ENCODE results near the gene DENND1A. TPM values are rescaled to one million over a fixed set of nuclear protein-coding genes. Genes with fewer than 3 reads are reported as not detected.

DENND1A gene
- total RNA-seq, 1 experiment from 2014 or later = 23.5 TPM

DNA sequence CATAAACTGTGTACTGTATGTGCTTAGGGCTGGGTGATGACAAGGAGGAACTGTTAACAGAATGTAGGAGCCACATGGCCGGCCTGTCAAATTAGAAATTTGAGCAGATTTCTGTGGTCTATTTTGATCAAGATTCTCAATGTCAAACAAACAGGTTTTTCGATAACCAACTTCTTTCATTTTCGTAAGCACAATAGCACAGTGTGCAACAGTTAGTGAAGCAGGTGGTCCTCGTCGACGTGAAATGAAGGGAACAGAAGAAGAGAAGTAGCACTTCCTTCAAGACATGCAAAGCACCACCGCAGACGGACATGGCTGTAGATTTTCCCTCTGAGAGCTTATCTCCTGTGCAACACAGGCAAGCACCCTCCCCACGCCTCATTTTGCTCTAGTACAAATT lies 321.8 kb downstream of the DENND1A start (continued):
- TF ChIP-seq, protein P1, sequence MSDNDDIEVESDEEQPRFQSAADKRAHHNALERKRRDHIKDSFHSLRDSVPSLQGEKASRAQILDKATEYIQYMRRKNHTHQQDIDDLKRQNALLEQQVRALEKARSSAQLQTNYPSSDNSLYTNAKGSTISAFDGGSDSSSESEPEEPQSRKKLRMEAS (CRISPR knock-in tag; IDR thresholded peaks at IDR 0.05) = no peak
- TF ChIP-seq NFATC4 (CRISPR knock-in tag; IDR thresholded peaks at IDR 0.05) (no peak), FOXP4 (CRISPR knock-in tag; IDR thresholded peaks at IDR 0.05) (no peak), SMAD3 (CRISPR knock-in tag; IDR thresholded peaks at IDR 0.05; ENCODE audit: borderline replicate concordance) (no peak), ZNF263 (CRISPR knock-in tag; IDR thresholded peaks at IDR 0.05; ENCODE audit: low read depth) (no peak)
- TF ChIP-seq, protein P2, sequence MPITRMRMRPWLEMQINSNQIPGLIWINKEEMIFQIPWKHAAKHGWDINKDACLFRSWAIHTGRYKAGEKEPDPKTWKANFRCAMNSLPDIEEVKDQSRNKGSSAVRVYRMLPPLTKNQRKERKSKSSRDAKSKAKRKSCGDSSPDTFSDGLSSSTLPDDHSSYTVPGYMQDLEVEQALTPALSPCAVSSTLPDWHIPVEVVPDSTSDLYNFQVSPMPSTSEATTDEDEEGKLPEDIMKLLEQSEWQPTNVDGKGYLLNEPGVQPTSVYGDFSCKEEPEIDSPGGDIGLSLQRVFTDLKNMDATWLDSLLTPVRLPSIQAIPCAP (CRISPR knock-in tag; IDR thresholded peaks at IDR 0.05) = no peak

DNA sequence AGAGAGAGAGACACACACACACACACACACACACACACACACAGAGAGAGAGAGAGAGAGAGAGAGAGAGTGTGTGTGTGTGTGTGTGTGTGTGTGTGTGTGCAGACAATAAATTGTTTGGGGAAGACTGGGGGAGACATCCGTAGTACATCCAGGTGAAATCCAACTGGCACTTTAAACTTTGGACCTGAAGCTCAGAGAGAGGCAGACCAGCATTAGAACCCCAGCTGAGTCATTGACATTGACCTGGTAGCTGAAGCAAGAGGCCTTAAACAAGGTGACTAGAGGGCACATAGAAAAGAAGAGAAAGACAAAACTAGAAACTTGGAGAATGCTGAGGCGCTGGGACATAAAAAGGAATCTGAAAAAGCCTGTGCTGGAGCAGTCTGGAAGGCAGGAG lies 322.4 kb downstream of the DENND1A start:
- Mint-ChIP-seq H3K4me1 (no peaks in the 10 kb centered on the region), H3K9me3 (no peaks in the 10 kb centered on the region), H3K36me3 (no peaks in the 10 kb centered on the region), H3K27ac (no peak overlapping the region; the same call in 1 of the 2 replicates), H3K27me3 (ENCODE audit: low read depth) (no peaks in the 10 kb centered on the region), H3K4me3 (no peak overlapping the region)
- no peak for DNase-seq (ENCODE audit: low spot score)
- no peak for TF ChIP-seq ZMAT4 (CRISPR knock-in tag; IDR thresholded peaks at IDR 0.05)
- no peak for TF ChIP-seq KAT7 (CRISPR knock-in tag; IDR thresholded peaks at IDR 0.05; ENCODE audit: borderline replicate concordance)
- TF ChIP-seq, protein P3, sequence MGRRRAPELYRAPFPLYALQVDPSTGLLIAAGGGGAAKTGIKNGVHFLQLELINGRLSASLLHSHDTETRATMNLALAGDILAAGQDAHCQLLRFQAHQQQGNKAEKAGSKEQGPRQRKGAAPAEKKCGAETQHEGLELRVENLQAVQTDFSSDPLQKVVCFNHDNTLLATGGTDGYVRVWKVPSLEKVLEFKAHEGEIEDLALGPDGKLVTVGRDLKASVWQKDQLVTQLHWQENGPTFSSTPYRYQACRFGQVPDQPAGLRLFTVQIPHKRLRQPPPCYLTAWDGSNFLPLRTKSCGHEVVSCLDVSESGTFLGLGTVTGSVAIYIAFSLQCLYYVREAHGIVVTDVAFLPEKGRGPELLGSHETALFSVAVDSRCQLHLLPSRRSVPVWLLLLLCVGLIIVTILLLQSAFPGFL (CRISPR knock-in tag; IDR thresholded peaks at IDR 0.05; ENCODE audit: borderline replicate concordance) = no peak
- no peak for TF ChIP-seq HMGA2 (CRISPR knock-in tag; IDR thresholded peaks at IDR 0.05)
- TF ChIP-seq MXD4 (CRISPR knock-in tag; IDR thresholded peaks at IDR 0.05; ENCODE audit: borderline replicate concordance) = no peak
- TF ChIP-seq, protein P4, sequence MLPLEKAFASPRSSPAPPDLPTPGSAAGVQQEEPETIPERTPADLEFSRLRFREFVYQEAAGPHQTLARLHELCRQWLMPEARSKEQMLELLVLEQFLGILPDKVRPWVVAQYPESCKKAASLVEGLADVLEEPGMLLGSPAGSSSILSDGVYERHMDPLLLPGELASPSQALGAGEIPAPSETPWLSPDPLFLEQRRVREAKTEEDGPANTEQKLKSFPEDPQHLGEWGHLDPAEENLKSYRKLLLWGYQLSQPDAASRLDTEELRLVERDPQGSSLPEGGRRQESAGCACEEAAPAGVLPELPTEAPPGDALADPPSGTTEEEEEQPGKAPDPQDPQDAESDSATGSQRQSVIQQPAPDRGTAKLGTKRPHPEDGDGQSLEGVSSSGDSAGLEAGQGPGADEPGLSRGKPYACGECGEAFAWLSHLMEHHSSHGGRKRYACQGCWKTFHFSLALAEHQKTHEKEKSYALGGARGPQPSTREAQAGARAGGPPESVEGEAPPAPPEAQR (CRISPR knock-in tag; IDR thresholded peaks at IDR 0.05) = no peak
- TF ChIP-seq STAT6 (CRISPR knock-in tag; conservative IDR thresholded peaks at IDR 0.05; ENCODE audit: low read depth) = no peak
- no peak for TF ChIP-seq ZNF121 (CRISPR knock-in tag; IDR thresholded peaks at IDR 0.05)
- no peak for TF ChIP-seq ZNF317 (CRISPR knock-in tag; IDR thresholded peaks at IDR 0.05; ENCODE audit: borderline replicate concordance, low read depth)
- no peak for TF ChIP-seq TP53 (CRISPR knock-in tag; IDR thresholded peaks at IDR 0.05)
- no peak for TF ChIP-seq E2F5 (CRISPR knock-in tag; IDR thresholded peaks at IDR 0.05)
- no peak for TF ChIP-seq ERG (CRISPR knock-in tag; IDR thresholded peaks at IDR 0.05)
- TF ChIP-seq ZNF232 (CRISPR knock-in tag; IDR thresholded peaks at IDR 0.05) = no peak
- no peak for TF ChIP-seq USF2 (CRISPR knock-in tag; IDR thresholded peaks at IDR 0.05)
- no peak for TF ChIP-seq SMAD4 (CRISPR knock-in tag; IDR thresholded peaks at IDR 0.05)
- no peak for TF ChIP-seq ZNF423 (CRISPR knock-in tag; IDR thresholded peaks at IDR 0.05)
- CTCF ChIA-PET = no interaction called here
- POLR2A ChIA-PET = no interaction called here
- ATAC-seq = no peak
